Activated naive CD4-positive, alpha-beta T cell treated with anti-CD3 and anti-CD28 coated beads, Interleukin-2, amount 50 U/mL, for 16 hours (primary cell): ENCODE measurements around the gene DLX5.

ENCODE experiments used
- DNase-seq: peaks from one replicate; pipeline ENCODE4 v3.0.0-alpha.2; 2020

The DLX5 gene

DNA sequence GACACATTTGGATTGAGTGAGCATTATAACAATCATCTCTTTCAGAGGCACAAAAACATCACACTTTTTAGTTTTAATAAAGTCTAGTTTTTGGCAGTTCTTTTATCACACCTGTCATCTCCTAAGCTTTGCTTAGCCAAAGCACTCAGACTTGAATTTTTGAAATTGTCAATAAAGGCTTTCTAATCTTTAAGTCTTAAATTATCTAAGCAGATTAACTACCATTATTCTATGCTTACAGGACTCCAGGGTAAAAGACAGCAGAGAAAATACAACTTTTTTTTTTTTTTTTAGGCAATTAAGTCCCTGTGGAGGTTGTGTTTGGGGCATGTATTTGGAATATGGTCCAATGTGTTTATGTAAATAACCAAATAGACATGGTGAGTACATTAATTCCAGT, 36.9 kb downstream of the DLX5 start:
- DNase-seq, result no peak

DNA sequence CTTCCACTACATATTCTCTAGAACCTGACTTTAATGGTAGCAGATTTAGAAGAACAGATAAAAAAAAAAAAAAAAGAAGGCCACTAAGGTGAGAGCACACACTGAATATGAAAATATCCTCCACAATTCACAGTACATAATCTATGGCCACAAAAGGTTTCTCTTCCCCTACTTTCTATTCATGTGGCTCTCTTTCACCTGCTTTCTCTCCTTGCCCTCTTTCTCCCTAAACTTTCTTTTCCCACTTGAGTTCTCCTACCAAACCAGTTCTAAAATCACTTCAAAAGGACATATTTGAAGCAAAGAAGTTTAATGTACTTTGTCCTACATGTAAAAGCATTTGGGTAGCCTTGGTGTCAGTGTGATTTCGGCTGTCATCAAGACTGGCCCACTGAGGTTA, 37.7 kb downstream of the DLX5 start:
- DNase-seq, result no peak

DNA sequence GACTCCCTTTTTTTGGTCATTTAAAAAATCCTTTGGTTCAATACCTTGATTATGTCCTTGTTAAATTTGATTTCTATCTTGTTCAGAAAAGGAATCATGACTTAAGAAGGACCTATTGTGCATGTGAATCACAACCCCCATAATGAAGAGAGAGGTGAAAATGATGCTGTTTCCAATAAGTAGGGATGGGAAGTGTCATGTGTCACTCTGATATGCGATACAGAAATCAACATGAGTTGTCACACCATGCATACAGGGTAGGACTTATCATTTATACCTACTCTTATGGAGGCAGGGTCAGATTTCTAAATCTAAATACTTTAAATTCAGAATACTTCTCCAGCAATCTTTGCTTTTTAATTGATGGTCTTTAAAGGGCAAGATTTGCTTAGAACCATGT, 38.6 kb downstream of the DLX5 start:
- no peak for DNase-seq

DNA sequence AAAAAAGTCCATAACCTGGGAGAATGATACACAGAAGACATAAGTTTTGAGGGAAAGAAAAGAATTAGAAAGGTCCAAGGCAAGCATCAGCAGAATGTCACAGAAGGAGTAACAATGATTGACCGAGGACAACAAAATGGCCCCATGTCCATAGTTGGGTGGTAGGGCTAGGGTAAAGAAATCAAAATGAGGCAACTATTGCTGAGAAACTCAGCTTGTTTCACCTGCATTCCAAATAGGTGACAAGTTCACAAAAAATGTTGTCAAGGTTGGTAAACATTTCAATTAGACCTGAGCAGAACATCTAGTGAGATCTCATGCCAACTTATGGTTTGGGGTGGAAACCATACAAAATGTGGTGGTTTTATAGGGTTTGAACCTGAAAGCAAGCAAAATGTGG, 42.0 kb downstream of the DLX5 start:
- no peak for DNase-seq

DNA sequence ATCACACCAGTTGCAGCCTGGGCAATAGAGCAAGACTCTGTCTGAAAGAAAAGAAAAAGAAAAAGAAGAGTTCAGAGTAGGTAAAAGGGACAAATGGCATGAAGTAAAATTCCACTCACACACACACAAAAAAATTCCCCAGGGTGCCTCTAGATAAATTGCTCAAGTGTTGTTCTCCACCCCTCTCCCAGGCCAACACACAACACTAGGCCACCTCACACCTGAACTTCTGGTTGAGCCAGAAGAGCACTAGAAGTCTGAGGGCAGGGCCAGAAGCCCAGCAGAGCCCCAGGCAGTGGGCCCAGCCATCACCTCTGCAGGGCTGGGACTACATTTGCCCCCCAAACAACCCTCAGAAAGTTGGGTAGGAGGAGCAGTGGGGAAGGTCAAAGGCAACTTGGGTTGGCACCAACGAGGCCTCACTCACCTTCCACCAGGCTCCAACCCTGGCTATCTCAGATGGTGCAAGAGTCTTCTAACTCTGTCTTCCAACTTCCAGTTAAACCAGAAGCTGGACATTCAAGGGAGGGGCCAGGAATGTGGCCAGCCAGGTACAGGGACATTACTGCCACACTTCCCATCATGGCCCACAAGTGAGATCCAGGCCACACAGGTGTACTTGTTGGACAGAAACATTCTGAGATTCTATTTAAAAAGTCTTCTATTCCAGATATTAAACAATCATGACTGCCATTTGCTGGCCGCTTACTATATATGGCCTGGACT, 44.9 kb downstream of the DLX5 start:
- DNase-seq, result no peak

DNA sequence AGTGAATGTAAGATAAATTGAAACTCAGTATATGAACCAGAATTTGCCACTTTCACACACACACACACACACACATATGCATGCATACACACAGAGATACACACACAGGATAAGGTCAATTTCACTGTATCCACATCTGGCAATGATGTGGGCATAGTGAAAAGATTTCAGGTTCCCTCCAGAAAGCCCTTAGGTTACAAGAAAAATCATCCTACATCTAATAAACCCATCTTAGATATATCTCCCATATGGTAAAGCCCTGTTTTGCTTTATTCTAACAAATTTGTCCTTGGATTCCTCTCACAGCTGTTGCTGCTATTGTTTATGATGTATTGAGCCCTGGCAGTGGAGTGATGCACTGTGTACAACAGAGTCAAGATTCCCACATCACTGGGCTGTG, 47.2 kb downstream of the DLX5 start:
- DNase-seq, result no peak

DNA sequence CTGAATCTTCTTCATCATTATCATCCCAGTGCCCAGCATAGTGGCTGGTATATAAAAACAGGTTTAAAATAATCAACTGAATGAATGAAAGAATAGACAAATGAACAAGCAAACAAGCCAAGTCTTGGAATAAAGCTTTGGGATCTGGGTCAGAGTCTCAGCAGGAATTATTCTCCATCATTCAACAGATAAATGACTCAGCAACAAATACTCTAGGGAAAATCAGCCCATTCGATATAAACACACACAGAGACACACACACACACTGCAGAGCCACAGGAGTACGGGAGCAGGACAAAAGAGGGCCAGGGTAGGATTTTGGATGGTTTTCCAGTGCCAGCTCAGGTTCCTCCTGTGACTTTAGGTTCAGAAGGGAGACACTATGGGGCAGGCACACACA, 48.5 kb downstream of the DLX5 start:
- no peak for DNase-seq

DNA sequence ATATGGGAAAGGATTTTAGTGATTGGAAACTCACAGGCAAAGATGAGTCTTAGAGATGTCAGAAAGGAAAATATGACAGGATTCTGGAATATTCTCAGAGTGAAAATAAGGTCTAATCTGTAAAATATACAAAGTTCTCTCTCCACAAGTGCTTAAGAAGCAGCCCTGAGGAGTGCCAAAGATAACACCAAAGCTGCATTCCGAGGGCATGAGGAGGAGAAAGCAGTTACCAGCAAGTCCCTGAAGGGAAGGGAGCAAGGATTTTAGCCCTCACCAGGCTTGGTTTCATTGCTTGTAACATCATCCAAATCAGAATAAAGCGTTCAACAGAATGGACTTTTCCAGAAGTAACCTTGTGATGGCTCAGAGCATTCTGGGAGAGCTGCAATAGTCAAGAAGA, 50.6 kb downstream of the DLX5 start:
- DNase-seq, result no peak

DNA sequence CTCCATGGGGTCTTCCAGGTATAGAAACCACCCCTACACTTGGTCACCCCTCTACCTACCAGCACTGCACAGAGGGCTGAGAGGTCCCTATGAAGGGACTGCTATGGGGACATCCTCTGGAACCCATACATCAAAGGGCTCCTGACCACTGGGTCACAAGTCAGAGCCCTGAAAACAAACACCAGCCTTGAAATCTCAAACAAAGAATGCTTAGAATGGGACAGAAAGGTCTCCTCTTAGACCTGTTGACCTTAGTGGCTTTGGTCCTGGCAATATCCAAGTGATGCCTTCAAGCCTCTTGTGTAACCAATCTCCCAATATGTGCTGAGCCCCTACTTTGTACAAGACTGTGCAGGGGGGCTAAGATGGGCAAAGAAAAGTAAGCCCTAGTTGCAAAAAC, 53.9 kb downstream of the DLX5 start:
- no peak for DNase-seq
